ENCODE measurements around the gene DIDO1. TPM values are rescaled to one million over a fixed set of nuclear protein-coding genes. Genes with fewer than 3 reads are reported as not detected.
"Not testable (repeated sequence)": the region's sequence is repeated elsewhere in the genome, so short reads cannot be mapped to it uniquely, and the experiment has no call there.

The DIDO1 gene
- total RNA-seq, 2 experiments from 2014 or later = 48.1 to 49.6 TPM

GRCh38 chr20:62859721-62860120, 66.6 kb downstream of the DIDO1 start:
- CTCF ChIA-PET = no interaction called here
- POLR2A ChIA-PET = interaction anchor here (1.3 kb wide), 1 partner anchor 51 kb away, joined by 4 read pairs; no protein-coding TSS in a partner anchor

GRCh38 chr20:62858058-62858830, 68.1 kb downstream of the DIDO1 start:
- ChIA-PET CTCF (interaction anchor here (0.6 kb wide), 1 partner anchor 49 kb away, joined by 3 read pairs; no protein-coding TSS in a partner anchor), POLR2A (no interaction called here)

DNA sequence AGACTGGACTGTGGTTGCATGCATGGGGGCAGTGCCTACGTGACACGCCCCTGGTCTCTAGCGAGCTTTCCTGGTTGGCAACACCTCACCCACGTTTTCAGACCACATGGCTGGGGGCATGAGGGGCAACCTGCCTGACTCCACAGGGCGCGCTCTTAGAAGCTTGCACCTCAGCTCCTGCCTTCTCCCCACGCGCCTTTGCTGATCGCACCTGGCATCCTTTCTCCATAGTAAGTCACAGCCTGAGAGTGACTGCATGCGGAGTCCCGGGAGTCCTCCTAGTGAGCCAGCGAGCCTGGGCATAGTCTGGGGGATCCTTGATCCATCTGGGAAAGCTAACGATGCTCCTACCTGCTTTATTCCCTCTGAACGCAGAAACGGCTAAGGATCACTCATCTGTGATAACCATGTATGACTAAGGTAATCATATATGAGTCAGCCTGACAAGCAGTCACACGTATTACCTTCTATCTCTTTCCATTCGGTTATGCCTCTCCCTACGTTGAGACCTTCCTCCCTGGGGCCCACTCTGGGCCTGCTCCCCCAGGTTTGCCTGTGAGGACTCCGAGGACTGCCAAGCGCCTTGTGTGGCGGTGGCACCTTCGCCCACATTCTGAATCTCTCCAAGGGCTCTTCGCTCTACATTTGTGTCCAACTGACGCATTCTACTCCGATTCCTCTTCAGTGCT, 69.2 kb downstream of the DIDO1 start:
- ChIA-PET CTCF (interaction anchor here (1.1 kb wide), 1 partner anchor 43 kb away, joined by 4 read pairs; no protein-coding TSS in a partner anchor), POLR2A (no interaction called here)

- ChIA-PET POLR2A (interaction anchor here (0.6 kb wide), 1 partner anchor 308 kb away, joined by 3 read pairs; no protein-coding TSS in a partner anchor), CTCF (no interaction called here)
Observed at GRCh38 chr20:62855120-62855519, 71.2 kb downstream of the DIDO1 start.

GRCh38 chr20:62854121-62854520, 72.2 kb downstream of the DIDO1 start:
- ChIA-PET POLR2A (no interaction called here), CTCF (interaction anchor here (1.1 kb wide), 1 partner anchor 62 kb away, joined by 3 read pairs; no protein-coding TSS in a partner anchor)

DNA sequence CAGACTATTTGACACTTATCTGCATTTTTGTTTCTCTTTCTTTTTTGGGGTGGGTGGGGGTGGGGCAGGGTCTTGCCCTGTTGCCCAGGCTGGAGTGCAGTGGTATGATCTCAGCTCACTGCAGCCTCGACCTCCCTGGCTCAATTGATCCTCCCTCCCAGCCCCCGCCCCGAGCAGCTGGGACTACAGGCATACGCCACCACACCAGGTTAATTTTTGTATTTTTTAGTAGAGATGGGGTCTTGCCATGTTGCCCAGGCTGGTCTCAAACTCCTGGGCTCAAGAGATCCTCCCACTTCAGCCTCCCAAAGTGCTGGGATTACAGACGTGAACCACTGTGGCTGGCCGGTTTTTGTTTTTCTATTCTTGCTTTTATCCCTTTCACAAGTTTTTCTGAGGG, 73.0 kb downstream of the DIDO1 start:
- CTCF ChIA-PET, POLR2A ChIA-PET: not testable (repeated sequence)

DNA sequence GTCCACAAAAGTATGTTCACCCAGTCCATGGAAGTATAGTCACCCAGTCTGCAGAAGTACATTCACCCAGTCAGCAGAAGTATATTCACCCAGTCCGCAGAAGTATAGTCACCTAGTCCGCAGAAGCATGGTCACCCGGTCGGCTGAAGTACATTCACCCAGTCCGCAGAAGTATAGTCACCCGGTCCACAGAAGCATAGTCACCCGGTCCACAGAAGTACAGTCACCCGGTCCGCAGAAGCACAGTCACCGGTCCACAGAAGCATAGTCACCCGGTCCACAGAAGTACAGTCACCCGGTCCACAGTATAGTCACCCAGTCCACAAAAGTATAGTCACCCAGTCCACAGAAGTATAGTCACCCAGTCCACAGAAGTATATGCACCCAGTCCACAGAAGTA, 73.5 kb downstream of the DIDO1 start:
- ChIA-PET POLR2A (no interaction called here), CTCF (no interaction called here)

- ChIA-PET CTCF (no interaction called here), POLR2A (no interaction called here)
Observed at GRCh38 chr20:62852196-62852595, 74.1 kb downstream of the DIDO1 start.

DNA sequence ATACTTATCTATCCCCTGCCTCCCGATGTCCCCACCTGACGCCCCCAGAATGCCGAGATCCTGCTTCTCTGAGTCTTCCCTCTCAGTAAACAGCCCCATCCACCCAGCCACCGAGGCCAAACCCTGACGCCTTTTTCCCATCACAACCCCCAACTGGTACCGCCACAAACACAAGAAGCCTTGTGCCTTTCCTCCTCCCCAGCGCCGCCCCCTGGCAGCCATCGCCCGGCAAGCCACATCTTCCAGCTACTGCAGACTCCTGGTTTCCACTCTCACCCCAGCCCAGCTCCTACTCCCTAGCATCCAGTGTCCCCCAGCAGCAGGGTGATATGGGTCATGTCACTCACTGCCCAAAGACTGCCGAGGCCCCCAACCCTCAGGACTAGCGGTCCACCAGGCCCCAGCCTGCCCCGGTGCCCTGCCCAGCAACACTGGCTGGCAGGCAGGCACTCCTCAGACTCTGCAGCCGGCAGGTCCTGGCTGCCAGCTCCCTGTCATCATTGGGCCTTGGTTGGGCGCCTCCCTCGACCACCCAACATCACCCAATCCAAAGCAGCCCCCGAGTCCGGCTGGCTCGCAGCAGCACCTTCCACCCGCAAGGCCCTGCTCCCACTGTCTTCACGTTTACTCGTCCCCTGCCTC, 75.9 kb downstream of the DIDO1 start:
- CTCF ChIA-PET = no interaction called here
- POLR2A ChIA-PET = no interaction called here

- POLR2A ChIA-PET = no interaction called here
- CTCF ChIA-PET = interaction anchor here (1.3 kb wide), 1 partner anchor 41 kb away, joined by 5 read pairs; no protein-coding TSS in a partner anchor
Observed at GRCh38 chr20:62849431-62849830, 76.9 kb downstream of the DIDO1 start.

DNA sequence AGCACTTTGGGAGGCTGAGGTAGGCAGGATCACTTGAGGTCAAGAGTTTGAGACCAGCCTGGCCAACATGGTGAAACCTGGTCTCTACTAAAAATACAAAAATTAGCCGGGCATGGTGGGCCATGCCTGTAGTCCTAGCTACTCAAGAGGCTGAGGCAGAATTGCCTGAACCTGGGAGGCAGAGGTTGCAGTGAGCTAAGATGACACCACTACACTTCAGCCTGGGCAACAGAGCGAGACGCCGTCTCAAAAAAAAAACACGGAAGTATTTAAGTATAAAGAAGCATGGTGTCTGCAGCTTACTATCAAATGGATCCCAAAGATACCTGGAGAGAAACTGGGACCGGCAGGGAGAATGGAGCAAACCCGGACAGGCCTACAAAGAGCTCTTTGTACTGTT, 77.4 kb downstream of the DIDO1 start:
- POLR2A ChIA-PET = not testable (repeated sequence)
- CTCF ChIA-PET = interaction anchor here (1.3 kb wide), 1 partner anchor 41 kb away, joined by 5 read pairs; no protein-coding TSS in a partner anchor

- ChIA-PET CTCF (interaction anchor here (0.7 to 1.0 kb wide), 3 partner anchors 30 to 350 kb away, joined by 3 to 4 read pairs (median 3); no protein-coding TSS in a partner anchor), POLR2A (interaction anchor here (0.6 kb wide), 1 partner anchor 22 kb away, joined by 3 read pairs; no protein-coding TSS in a partner anchor)
Observed at GRCh38 chr20:62846166-62846890, 80.0 kb downstream of the DIDO1 start.

GRCh38 chr20:62845416-62846160, 80.7 kb downstream of the DIDO1 start:
- CTCF ChIA-PET = interaction anchor here (0.7 to 1.0 kb wide), 2 partner anchors 30 to 199 kb away, joined by 3 read pairs; no protein-coding TSS in a partner anchor
- POLR2A ChIA-PET = no interaction called here

GRCh38 chr20:62844182-62844581, 82.1 kb downstream of the DIDO1 start:
- ChIA-PET CTCF (interaction anchor here (0.8 kb wide), 1 partner anchor 49 kb away, joined by 3 read pairs; no protein-coding TSS in a partner anchor), POLR2A (no interaction called here)

DNA sequence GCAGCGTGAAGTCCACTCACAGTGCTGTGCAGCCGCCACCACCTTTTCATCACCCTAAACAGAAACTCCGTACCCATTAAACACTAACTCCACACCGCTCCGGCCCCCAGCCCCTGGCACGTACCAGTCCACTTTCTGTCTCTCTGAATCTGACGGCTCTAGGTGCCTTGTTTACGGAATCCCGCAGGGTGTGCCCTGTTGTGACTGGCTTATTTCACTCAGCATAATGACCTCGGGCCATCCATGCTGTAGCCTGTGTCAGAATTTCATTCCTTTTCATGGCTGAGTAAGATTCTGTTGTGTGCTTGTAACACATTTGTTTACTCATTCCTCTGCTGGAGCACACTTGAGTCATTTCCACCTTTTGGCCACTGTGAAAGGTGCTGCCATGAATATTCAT, 82.6 kb downstream of the DIDO1 start:
- POLR2A ChIA-PET = no interaction called here
- CTCF ChIA-PET = no interaction called here

- ChIA-PET CTCF (no interaction called here), POLR2A (no interaction called here)
Observed at GRCh38 chr20:62841705-62842212, 84.5 kb downstream of the DIDO1 start.

GRCh38 chr20:62840244-62841197, 85.8 kb downstream of the DIDO1 start:
- CTCF ChIA-PET = no interaction called here

GRCh38 chr20:62839816-62840215, 86.5 kb downstream of the DIDO1 start:
- ChIA-PET CTCF (no interaction called here), POLR2A (no interaction called here)

More at GRCh38 chr20:62840244-62841197, 85.8 kb downstream of the DIDO1 start:
- POLR2A ChIA-PET = no interaction called here
